NCI-H460 (cell line): Measurements from ENCODE around the gene TBC1D9. TPM values are rescaled to one million over a fixed set of nuclear protein-coding genes. Genes with fewer than 3 reads are reported as not detected.

Source experiments
- small RNA-seq, 2 experiments: library from RNA; depleted of rRNA; stranded (forward); fragments of <200 nt; gene quantifications; one replicate each; pipeline ENCODE3, GENCODE V24; 2014
- total RNA-seq: library from RNA; depleted of rRNA; stranded (reverse); fragments of >200 nt; shearing (Covaris generic); gene quantifications from 2 replicates; pipeline ENCODE4 v1.2.3, GENCODE V29; 2014; rRNA removed

The TBC1D9 gene
- total RNA-seq, 1 experiment from 2014 or later: 7.0 TPM

Small RNA genes within 50 kb of the gene (small RNA-seq; reads per million reads assigned to genes)
- gene AC108019.1 (0 reads per million in 2 experiments), gene RF00019 (0 reads per million in 2 experiments), gene RN7SL152P (0 reads per million in 2 experiments), gene RNY1P14 (0 reads per million in 2 experiments)

Other genes with a start within 250 kb of the TBC1D9 start
- 20.6 and 27.0 TPM in 2 replicates for gene ELMOD2, start 232.2 kb downstream of the TBC1D9 start, total RNA-seq
- gene UCP1, start 187.4 kb downstream of the TBC1D9 start, total RNA-seq: not detected in 2 replicates